CD4-positive, alpha-beta T cell treated with Interleukin-6 at 100 ng/mL for 8 hours (primary cell): ENCODE data around the gene FAU.
"Not testable (repeated sequence)": the region's sequence is repeated elsewhere in the genome, so short reads cannot be mapped to it uniquely, and the experiment has no call there.

ENCODE experiments used
- DNase-seq: peaks from one replicate; pipeline ENCODE4 v3.0.0-alpha.2; 2020; ENCODE audit warnings: mixed read lengths, low spot score

Gene FAU

DNA sequence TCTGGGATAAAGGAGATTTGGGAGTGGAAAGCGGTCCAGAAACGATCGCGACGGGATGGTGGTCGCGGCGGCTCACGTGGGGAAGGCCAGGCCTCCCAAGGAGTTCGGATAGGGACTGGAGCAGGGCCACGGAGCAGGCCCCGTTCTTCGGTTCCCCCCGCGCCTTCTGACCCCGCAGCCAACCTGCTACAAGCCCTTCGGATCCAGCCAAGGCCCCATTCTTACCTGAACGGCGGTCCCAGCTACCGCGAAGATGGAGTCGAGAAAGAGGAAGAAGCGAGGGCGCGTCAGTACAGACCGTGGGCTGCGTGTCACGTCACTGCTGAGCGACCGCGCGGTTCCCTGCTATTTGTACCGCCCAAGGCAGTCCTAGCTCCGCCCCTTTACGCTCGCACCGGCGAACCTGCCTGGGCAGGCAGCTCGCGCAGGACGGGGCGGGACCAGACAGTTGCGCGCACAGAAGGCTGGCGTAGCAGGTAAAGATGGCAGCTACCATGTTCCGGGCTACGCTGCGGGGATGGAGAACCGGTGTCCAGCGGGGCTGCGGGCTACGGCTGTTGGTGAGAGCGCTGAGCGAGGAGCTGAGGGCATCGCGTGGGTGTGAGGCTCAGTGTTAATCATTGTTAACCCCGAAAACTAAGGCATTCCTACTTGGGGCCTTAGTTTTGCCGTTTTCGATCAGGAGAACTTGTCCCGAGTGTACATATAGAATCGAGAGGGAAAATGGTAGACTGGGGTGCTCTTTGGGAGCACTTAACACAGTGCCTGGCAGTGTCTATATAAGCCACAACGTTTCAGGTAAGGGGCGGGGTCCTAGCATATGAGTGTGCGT, at the start of gene FAU, which contains the start of gene MRPL49:
Gene FAU, minus strand, starts transcription at position 270 of the 832 bp plus-strand sequence. CDS start 321 bp downstream, outside the sequence.
Gene MRPL49, plus strand, starts transcription at position 457 of the 832 bp plus-strand sequence. Its CDS starts 26 bp downstream, at position 483.
- peak; percentile 98 for DNase-seq

- DNase-seq = no peak
Observed at GRCh38 chr11:65170058-65170534, 48.2 kb upstream of the FAU start, which contains the start of gene SPDYC. Gene SPDYC (plus strand): TSS chr11:65170233. CDS start chr11:65171358, 1,125 bp downstream.

- no peak for DNase-seq
Observed at GRCh38 chr11:65169164-65169641, 47.3 kb upstream of the FAU start.

DNA sequence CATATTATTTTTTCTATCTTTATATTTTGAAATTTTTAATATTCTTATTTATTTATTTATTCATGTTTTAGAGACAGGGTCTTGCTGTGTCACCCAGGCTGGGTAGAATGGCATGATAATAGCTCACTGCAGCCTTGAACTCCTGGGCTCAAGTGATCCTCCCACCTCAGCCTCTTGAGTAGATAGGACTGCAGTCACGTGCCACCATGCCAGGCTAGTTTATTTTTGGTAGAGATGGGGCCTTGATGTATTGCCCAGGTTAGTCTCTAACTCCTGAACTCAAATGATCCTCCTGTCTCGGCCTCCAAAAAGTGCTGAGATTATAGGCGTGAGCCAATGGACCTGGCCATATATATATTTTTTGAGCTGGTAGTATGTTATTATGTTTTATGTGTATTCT, 45.7 kb upstream of the FAU start:
- DNase-seq = no peak

DNA sequence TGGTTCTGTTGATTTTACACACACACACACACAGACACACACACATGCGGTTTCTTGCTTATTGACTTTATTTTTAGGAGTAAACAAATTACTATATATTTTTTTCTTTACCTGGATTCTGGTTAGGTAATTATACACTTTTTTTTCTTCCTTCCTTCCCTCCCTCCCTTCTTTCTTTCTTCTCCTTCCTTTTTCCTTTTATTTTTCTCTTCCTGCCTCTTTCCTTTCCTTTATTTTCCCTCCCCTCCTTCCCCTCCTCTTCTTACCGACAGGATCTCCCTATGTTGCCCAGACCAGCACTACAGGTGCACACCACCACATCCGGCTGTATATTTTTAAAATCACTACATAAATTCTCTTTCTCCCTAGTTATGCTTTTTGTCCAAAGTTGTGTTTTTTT, 45.0 kb upstream of the FAU start:
- no peak for DNase-seq

DNA sequence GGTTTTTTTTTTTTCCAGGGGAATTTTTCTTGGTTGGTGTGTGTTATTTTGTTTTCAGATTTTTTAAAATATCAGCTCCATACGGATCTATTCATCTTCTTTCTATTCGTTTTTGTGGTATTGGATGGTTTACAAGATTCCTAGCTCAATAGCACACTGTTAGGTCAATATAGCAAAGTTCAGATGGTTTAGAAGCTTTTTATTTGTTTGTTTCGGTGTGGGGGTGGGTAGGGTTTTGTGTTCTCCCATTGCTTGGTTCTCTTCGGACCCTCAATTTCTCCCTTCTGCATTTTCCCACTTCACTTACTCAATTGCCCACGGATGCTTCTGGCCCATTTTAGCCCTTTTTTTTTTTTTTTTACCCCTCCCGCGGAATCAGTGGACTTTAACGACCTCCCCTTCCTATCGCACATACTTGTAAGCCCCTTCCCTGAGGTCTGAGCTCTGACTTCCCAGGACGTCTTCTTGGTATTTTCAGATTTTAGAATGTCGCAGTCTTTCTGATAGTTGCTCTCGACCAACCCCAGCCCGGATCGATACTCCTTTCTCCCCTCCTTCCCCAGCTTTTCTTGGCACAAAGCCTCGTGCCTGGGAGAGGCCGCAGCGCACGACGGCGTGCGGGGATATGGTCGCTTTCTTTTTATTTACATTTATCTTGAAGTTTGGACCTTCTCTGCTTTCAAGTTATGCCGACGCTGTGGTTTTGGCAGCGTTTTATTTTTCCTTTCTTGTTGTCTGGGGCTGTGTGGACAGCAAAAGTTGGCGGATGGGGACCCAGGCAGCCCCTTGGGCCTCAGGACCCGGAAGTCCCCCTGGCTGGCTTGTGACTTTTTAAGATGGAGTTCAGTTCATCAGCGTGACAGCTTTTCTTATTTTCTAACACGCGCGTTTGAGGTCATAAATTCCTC, 43.7 kb upstream of the FAU start:
- no peak for DNase-seq

GRCh38 chr11:65163684-65164083, 41.8 kb upstream of the FAU start:
- no peak for DNase-seq

DNA sequence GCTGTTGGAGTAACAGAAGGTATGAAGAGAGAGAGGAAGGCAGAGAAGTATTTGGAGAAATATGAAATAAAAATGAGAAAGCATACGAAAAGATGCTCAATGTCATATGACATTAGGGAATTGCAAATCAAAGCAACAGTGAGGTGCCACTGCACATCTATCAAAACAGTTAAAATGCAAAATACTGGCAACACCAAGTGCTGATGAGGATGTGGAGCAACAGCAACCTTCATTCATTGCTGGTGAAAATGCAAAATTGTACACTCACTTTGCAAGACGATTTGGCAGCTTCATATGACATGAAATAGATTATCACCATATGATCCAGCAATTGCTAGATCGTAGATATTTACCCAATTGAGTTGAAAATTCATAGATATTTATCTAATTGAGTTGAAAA, 38.7 kb upstream of the FAU start:
- no peak for DNase-seq

- DNase-seq = no peak
Observed at GRCh38 chr11:65159012-65159411, 37.1 kb upstream of the FAU start.

GRCh38 chr11:65157336-65157735, 35.4 kb upstream of the FAU start:
- DNase-seq = no peak

- no peak for DNase-seq
Observed at GRCh38 chr11:65156926-65157325, 35.0 kb upstream of the FAU start.

- no peak for DNase-seq
Observed at GRCh38 chr11:65156256-65156655, 34.3 kb upstream of the FAU start.

GRCh38 chr11:65152122-65152521, 30.2 kb upstream of the FAU start:
- no peak for DNase-seq

- DNase-seq = no peak
Observed at GRCh38 chr11:65151331-65151899, 29.5 kb upstream of the FAU start.

GRCh38 chr11:65150509-65151299, 28.8 kb upstream of the FAU start:
- no peak for DNase-seq

DNA sequence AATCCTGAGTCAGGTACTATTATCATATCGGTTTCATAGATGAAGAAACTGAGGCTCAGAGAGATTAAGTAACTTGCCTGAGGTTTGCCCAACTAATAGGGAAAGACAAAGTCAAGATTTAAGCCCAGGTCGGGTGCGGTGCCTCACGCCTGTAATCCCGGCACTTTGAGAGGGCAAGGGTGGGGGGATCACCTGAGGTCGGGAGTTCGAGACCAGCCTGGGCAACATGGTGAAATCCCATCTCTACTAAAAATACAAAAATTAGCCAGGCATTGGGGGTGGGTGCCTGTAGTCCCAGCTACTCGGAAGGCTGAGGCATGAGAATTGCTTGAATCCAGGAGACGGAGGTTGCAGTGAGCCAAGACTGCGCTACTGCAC, 28.2 kb upstream of the FAU start:
- DNase-seq = not testable (repeated sequence)

DNA sequence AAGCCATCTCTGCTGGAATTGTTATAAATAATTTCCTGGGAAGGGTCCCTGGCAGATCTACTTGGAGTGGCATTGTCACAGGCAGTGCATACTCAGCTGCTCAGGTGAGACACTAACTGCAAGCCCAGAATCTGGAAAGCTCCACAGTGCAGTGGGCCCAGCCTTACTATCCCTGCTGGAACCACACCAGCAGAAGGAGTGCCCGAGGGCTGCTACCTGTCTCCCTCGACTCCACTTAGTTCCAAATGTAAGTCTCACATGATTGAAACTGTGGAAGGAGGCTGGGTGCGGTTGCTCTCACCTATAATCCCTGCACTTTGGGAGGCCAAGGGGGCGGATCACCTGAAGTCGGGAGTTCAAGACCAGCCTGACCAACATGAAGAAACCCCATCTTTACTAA, 26.7 kb upstream of the FAU start:
- DNase-seq = no peak

DNA sequence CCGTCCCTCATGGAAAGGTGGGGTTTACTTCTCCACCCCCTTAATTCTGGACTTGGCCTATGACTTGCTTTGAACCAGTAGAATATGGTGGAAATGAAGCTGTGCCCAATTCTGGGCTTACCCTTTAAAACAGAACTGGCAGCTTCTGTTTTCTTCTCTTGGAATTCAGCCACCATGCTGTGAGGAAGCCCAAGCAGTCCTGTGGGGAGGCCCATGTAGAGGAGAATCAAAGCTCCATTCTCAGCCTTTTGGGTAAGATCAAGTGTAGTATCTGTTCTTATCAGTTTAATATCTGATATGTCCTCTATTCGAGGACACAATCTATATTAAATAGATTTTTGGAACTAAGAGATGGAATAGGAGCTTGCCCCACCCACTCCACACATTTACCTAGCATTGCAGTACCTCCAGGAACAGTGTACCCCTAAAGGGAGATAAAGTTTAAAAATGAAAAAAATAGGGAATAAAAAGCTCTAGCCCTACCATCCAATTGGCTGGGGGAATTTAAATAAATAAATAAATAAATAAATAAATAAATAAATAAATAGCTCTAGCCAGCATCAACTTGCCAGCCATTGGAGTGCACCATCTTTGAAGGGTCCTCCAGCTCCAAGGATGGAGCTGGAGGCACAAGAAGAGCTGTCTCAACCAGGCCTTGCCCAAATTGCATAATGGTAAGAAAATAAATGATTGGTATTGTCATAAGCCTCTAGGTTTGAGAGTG, 25.6 kb upstream of the FAU start:
- no peak for DNase-seq

- DNase-seq = no peak
Observed at GRCh38 chr11:65141896-65142494, 20.1 kb upstream of the FAU start.

DNA sequence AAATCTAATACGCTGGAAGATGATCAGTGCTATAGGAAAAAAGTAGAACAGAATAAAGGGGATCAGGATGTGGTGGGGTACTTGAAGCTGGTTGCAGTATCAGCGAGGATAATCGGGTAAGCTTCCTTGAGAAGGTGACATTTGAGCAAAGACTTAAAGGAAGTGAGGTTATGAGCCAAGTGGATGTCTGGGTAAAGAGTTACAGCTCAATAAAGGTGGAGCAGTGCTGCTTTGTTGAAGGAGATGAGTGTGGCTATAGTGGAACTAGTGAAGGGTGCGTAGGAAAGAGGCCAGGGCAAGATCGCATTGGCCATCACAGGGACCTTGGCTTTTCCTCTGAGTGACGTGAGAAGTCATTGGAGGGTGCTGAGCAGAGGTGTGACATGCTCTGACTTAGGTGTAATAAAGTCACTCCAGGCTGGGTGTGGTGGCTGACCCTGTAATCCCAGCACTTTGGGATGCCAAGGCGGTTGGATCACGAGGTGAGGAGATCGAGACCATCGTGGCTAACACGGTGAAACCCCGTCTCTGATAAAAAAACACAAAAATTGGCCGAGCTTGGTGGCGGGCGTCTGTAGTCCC, 14.7 kb upstream of the FAU start:
- no peak for DNase-seq
